ENCODE measurements around the gene OGDH.
"Not testable (repeated sequence)": the region's sequence is repeated elsewhere in the genome, so short reads cannot be mapped to it uniquely, and the experiment has no call there.

Gene OGDH

GRCh38 chr7:44700322-44700721, 93.9 kb downstream of the OGDH start:
- Histone ChIP-seq H3K27ac (ENCODE audit: low read depth, low read length) (no peak overlapping the region), H3K9ac (ENCODE audit: low read depth in 1 of 2, low read length in 2 of 2) (no peak overlapping the region), H3K27me3 (ENCODE audit: control insufficient read depth in 1 of 2, insufficient read depth in 2 of 2, low read length in 2 of 2) (no peaks in the 10 kb centered on the region), H3K4me3 (ENCODE audit: low read depth in 1 of 2, low read length in 2 of 2) (no peak overlapping the region), H3K36me3 (ENCODE audit: control insufficient read depth in 1 of 2, insufficient read depth in 2 of 2, low read length in 2 of 2) (peaks cover 47 to 73% of the 10 kb centered on the region in 2 donors), H3K4me1 (ENCODE audit: control insufficient read depth in 1 of 2, insufficient read depth in 2 of 2, low read length in 2 of 2) (no peaks in the 10 kb centered on the region), H3K9me3 (ENCODE audit: control insufficient read depth in 1 of 2, low read length in 2 of 2) (no peaks in the 10 kb centered on the region)

- not testable (repeated sequence) for H3K27ac ChIP-seq (ENCODE audit: low read depth, low read length); H3K9me3 ChIP-seq (ENCODE audit: control insufficient read depth in 1 of 2, low read length in 2 of 2); H3K9ac ChIP-seq (ENCODE audit: low read depth in 1 of 2, low read length in 2 of 2); H3K4me1 ChIP-seq (ENCODE audit: control insufficient read depth in 1 of 2, insufficient read depth in 2 of 2, low read length in 2 of 2); H3K4me3 ChIP-seq (ENCODE audit: low read depth in 1 of 2, low read length in 2 of 2); H3K27me3 ChIP-seq (ENCODE audit: control insufficient read depth in 1 of 2, insufficient read depth in 2 of 2, low read length in 2 of 2)
- peaks cover 45 to 69% of the 10 kb centered on the region in 2 donors for H3K36me3 ChIP-seq (ENCODE audit: control insufficient read depth in 1 of 2, insufficient read depth in 2 of 2, low read length in 2 of 2)
Measured at GRCh38 chr7:44703391-44703790, 97.0 kb downstream of the OGDH start.

- Histone ChIP-seq H3K4me3 (ENCODE audit: low read depth in 1 of 2, low read length in 2 of 2) (no peak overlapping the region), H3K36me3 (ENCODE audit: control insufficient read depth in 1 of 2, insufficient read depth in 2 of 2, low read length in 2 of 2) (peaks cover 47 to 72% of the 10 kb centered on the region in 2 donors), H3K27ac (ENCODE audit: low read depth, low read length) (no peak overlapping the region), H3K27me3 (ENCODE audit: control insufficient read depth in 1 of 2, insufficient read depth in 2 of 2, low read length in 2 of 2) (no peaks in the 10 kb centered on the region), H3K9me3 (ENCODE audit: control insufficient read depth in 1 of 2, low read length in 2 of 2) (no peaks in the 10 kb centered on the region), H3K9ac (ENCODE audit: low read depth in 1 of 2, low read length in 2 of 2) (no peak overlapping the region), H3K4me1 (ENCODE audit: control insufficient read depth in 1 of 2, insufficient read depth in 2 of 2, low read length in 2 of 2) (no peaks in the 10 kb centered on the region)
Measured at GRCh38 chr7:44703921-44704320, 97.5 kb downstream of the OGDH start.

GRCh38 chr7:44705434-44705833, 99.0 kb downstream of the OGDH start:
- Histone ChIP-seq H3K36me3 (ENCODE audit: control insufficient read depth in 1 of 2, insufficient read depth in 2 of 2, low read length in 2 of 2) (peaks cover 46 to 74% of the 10 kb centered on the region in 2 donors), H3K27ac (ENCODE audit: low read depth, low read length) (no peak overlapping the region), H3K27me3 (ENCODE audit: control insufficient read depth in 1 of 2, insufficient read depth in 2 of 2, low read length in 2 of 2) (no peaks in the 10 kb centered on the region), H3K9ac (ENCODE audit: low read depth in 1 of 2, low read length in 2 of 2) (no peak overlapping the region), H3K4me1 (ENCODE audit: control insufficient read depth in 1 of 2, insufficient read depth in 2 of 2, low read length in 2 of 2) (no peaks in the 10 kb centered on the region), H3K9me3 (ENCODE audit: control insufficient read depth in 1 of 2, low read length in 2 of 2) (no peaks in the 10 kb centered on the region), H3K4me3 (ENCODE audit: low read depth in 1 of 2, low read length in 2 of 2) (no peak overlapping the region)

DNA sequence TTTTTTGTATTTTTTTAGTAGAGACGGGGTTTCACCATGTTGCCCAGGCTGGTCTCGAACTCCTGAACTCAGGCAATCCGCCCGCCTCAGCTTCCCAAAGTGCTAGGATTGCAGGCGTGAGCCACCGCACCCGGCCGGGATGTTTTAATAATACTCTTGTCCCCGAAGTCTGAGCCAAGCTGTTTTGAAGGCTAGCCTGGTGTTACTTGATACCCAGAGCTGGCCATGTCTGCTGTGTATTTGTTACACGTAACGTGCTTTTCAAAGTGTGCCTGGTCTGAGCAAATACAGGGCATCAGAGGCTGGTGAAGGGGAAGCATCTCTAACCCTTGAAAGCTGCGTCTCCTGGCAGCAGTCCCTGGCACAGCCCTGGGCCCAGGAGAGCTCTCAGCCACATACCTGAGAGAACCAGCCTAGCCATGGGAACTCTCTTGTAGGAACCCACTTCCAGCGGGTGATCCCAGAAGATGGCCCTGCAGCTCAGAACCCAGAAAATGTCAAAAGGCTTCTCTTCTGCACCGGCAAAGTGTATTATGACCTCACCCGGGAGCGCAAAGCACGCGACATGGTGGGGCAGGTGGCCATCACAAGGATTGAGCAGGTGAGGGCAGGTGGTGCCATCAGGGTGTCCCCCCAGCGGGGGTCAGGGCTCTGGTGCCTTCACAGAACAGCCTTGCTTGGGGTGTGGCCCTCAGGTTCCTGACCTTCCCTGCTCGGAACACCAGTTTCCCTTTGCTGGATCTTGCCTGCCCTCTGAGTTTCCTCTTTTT, 100.5 kb downstream of the OGDH start:
- Histone ChIP-seq H3K36me3 (ENCODE audit: control insufficient read depth in 1 of 2, insufficient read depth in 2 of 2, low read length in 2 of 2) (peaks cover 37 to 63% of the 10 kb centered on the region in 2 donors), H3K9ac (ENCODE audit: low read depth in 1 of 2, low read length in 2 of 2) (no peak overlapping the region), H3K27me3 (ENCODE audit: control insufficient read depth in 1 of 2, insufficient read depth in 2 of 2, low read length in 2 of 2) (no peaks in the 10 kb centered on the region), H3K9me3 (ENCODE audit: control insufficient read depth in 1 of 2, low read length in 2 of 2) (no peaks in the 10 kb centered on the region), H3K27ac (ENCODE audit: low read depth, low read length) (no peak overlapping the region), H3K4me3 (ENCODE audit: low read depth in 1 of 2, low read length in 2 of 2) (no peak overlapping the region), H3K4me1 (ENCODE audit: control insufficient read depth in 1 of 2, insufficient read depth in 2 of 2, low read length in 2 of 2) (no peaks in the 10 kb centered on the region)

DNA sequence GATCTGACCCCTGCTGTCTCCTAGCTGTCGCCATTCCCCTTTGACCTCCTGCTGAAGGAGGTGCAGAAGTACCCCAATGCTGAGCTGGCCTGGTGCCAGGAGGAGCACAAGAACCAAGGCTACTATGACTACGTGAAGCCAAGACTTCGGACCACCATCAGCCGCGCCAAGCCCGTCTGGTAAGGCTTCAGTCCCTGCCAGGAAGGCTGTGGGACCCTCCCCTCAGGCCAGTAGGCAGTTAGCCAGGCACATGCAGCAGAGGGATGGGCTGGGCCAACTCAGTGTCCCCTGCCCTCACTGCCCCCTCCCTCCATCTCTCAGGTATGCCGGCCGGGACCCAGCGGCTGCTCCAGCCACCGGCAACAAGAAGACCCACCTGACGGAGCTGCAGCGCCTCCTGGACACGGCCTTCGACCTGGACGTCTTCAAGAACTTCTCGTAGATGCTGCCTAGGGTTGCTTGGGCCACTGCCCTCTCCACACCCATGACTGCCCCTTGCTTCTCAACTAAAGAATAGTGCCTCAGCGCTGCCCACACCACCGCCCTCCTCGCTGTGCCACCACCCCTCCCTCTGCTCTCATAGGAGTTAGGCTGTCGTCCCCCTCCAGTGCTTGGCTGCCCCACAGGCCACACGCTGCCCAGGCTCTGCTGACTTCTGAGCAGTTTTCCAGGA, 101.3 kb downstream of the OGDH start:
- Histone ChIP-seq H3K36me3 (ENCODE audit: control insufficient read depth in 1 of 2, insufficient read depth in 2 of 2, low read length in 2 of 2) (peaks cover 34 to 57% of the 10 kb centered on the region in 2 donors), H3K4me3 (ENCODE audit: low read depth in 1 of 2, low read length in 2 of 2) (no peak overlapping the region), H3K9me3 (ENCODE audit: control insufficient read depth in 1 of 2, low read length in 2 of 2) (no peaks in the 10 kb centered on the region), H3K27ac (ENCODE audit: low read depth, low read length) (no peak overlapping the region), H3K27me3 (ENCODE audit: control insufficient read depth in 1 of 2, insufficient read depth in 2 of 2, low read length in 2 of 2) (no peaks in the 10 kb centered on the region), H3K9ac (ENCODE audit: low read depth in 1 of 2, low read length in 2 of 2) (no peak overlapping the region), H3K4me1 (ENCODE audit: control insufficient read depth in 1 of 2, insufficient read depth in 2 of 2, low read length in 2 of 2) (no peaks in the 10 kb centered on the region)

- Histone ChIP-seq H3K27ac (ENCODE audit: low read depth, low read length) (no peak overlapping the region), H3K9me3 (ENCODE audit: control insufficient read depth in 1 of 2, low read length in 2 of 2) (no peaks in the 10 kb centered on the region), H3K9ac (ENCODE audit: low read depth in 1 of 2, low read length in 2 of 2) (no peak overlapping the region), H3K4me3 (ENCODE audit: low read depth in 1 of 2, low read length in 2 of 2) (no peak overlapping the region), H3K36me3 (ENCODE audit: control insufficient read depth in 1 of 2, insufficient read depth in 2 of 2, low read length in 2 of 2) (peaks cover 32 to 46% of the 10 kb centered on the region in 2 donors), H3K27me3 (ENCODE audit: control insufficient read depth in 1 of 2, insufficient read depth in 2 of 2, low read length in 2 of 2) (no peaks in the 10 kb centered on the region), H3K4me1 (ENCODE audit: control insufficient read depth in 1 of 2, insufficient read depth in 2 of 2, low read length in 2 of 2) (no peaks in the 10 kb centered on the region)
Measured at GRCh38 chr7:44709011-44709915, 102.8 kb downstream of the OGDH start.

- Histone ChIP-seq H3K4me3 (ENCODE audit: low read depth in 1 of 2, low read length in 2 of 2) (no peak overlapping the region), H3K27ac (ENCODE audit: low read depth, low read length) (no peak overlapping the region), H3K9me3 (ENCODE audit: control insufficient read depth in 1 of 2, low read length in 2 of 2) (no peaks in the 10 kb centered on the region), H3K36me3 (ENCODE audit: control insufficient read depth in 1 of 2, insufficient read depth in 2 of 2, low read length in 2 of 2) (peaks cover 32 to 46% of the 10 kb centered on the region in 2 donors), H3K9ac (ENCODE audit: low read depth in 1 of 2, low read length in 2 of 2) (no peak overlapping the region), H3K4me1 (ENCODE audit: control insufficient read depth in 1 of 2, insufficient read depth in 2 of 2, low read length in 2 of 2) (no peaks in the 10 kb centered on the region), H3K27me3 (ENCODE audit: control insufficient read depth in 1 of 2, insufficient read depth in 2 of 2, low read length in 2 of 2) (no peaks in the 10 kb centered on the region)
Measured at GRCh38 chr7:44709945-44710596, 103.6 kb downstream of the OGDH start.

GRCh38 chr7:44711528-44711927, 105.1 kb downstream of the OGDH start:
- no peak overlapping the region for H3K9ac ChIP-seq (ENCODE audit: low read depth in 1 of 2, low read length in 2 of 2)
- no peaks in the 10 kb centered on the region for H3K4me1 ChIP-seq (ENCODE audit: control insufficient read depth in 1 of 2, insufficient read depth in 2 of 2, low read length in 2 of 2)
- H3K9me3 ChIP-seq (ENCODE audit: control insufficient read depth in 1 of 2, low read length in 2 of 2) = no peaks in the 10 kb centered on the region
- peaks cover 26 to 38% of the 10 kb centered on the region in 2 donors for H3K36me3 ChIP-seq (ENCODE audit: control insufficient read depth in 1 of 2, insufficient read depth in 2 of 2, low read length in 2 of 2)
- no peaks in the 10 kb centered on the region for H3K27me3 ChIP-seq (ENCODE audit: control insufficient read depth in 1 of 2, insufficient read depth in 2 of 2, low read length in 2 of 2)
- H3K4me3 ChIP-seq (ENCODE audit: low read depth in 1 of 2, low read length in 2 of 2) = no peak overlapping the region
- H3K27ac ChIP-seq (ENCODE audit: low read depth, low read length) = no peak overlapping the region

Data from duodenal mucosa (tissue), 2 donors.